K562 (cell line): Measurements from ENCODE around the gene KIR2DL4.
"Not testable (repeated sequence)": the region's sequence is repeated elsewhere in the genome, so short reads cannot be mapped to it uniquely, and the experiment has no call there.

Experiments
- ATF2 ChIP-seq: sonication (generic); formaldehyde crosslinking; IDR thresholded peaks from 2 replicates; pipeline ENCODE4 v1.8.1; 2022; ENCODE audit warnings: missing genetic modification reagents
- CBX1 ChIP-seq: sonication (generic); IDR thresholded peaks from 2 replicates; pipeline ENCODE4 v1.6.1; 2016; ENCODE audit warnings: antibody characterized with exemption, low read depth, mild to moderate bottlenecking
- CTCF ChIP-seq, 3 experiments: IDR thresholded peaks in 2 of 3; conservative IDR thresholded peaks in 1 of 3; 2 replicates each; pipeline ENCODE4 v1.5.1; 2011 to 2012; ENCODE audit warnings: low read length in 3 of 3, mild to moderate bottlenecking in 3 of 3, control low read depth in 2 of 3, improper control_type of control experiment in 1 of 3, inconsistent platforms in 1 of 3, low read depth in 1 of 3, mixed read lengths in 1 of 3, moderate library complexity in 1 of 3; ENCODE audit not compliant: insufficient read depth in 2 of 3
- EP300 ChIP-seq: IDR thresholded peaks from 2 replicates; pipeline ENCODE4 v1.6.1; 2012; ENCODE audit warnings: low read length, improper control_type of control experiment
- HOMEZ ChIP-seq: fragments of 250-450 bp; sonication (Bioruptor Pico); IDR thresholded peaks from 2 replicates; pipeline ENCODE4 v1.4.0; 2020; ENCODE audit warnings: mild to moderate bottlenecking, moderate library complexity
- MEF2A ChIP-seq: IDR thresholded peaks from 2 replicates; pipeline ENCODE4 v1.6.1; 2011; ENCODE audit warnings: low read depth, mild to moderate bottlenecking, low read length, moderate library complexity; ENCODE audit not compliant: control insufficient read depth
- PATZ1 ChIP-seq: fragments of 250-450 bp; sonication (Bioruptor Pico); IDR thresholded peaks from 2 replicates; pipeline ENCODE4 v1.5.0; 2020; ENCODE audit warnings: mild to moderate bottlenecking, borderline replicate concordance
- SP1 ChIP-seq: sonication (generic); formaldehyde crosslinking; IDR thresholded peaks from 2 replicates; pipeline ENCODE4 v1.8.1; 2022; ENCODE audit warnings: mild to moderate bottlenecking, missing genetic modification reagents
- SREBF1 ChIP-seq: fragments of 150-350 bp; IDR thresholded peaks from 2 replicates; pipeline ENCODE4 v1.6.1; 2014; ENCODE audit warnings: antibody characterized with exemption, low read depth, low read length, borderline replicate concordance
- TARDBP ChIP-seq: fragments of 450-650 bp; IDR thresholded peaks from 2 replicates; pipeline ENCODE4 v1.6.1; 2016
- USF1 ChIP-seq: sonication (generic); formaldehyde crosslinking; IDR thresholded peaks from 2 replicates; pipeline ENCODE4 v1.9.0; 2022; ENCODE audit warnings: mild to moderate bottlenecking, missing genetic modification reagents
- ZNF146 ChIP-seq: IDR thresholded peaks from one replicate; pipeline ENCODE4 v1.6.1; 2018; ENCODE audit warnings: missing compliant biosample characterization; ENCODE audit not compliant: unreplicated experiment
- ZNF639 ChIP-seq, 2 experiments: fragments of 200-800 bp in 1 of 2; sonication (Bioruptor generic) in 1 of 2; sonication (generic) in 1 of 2; formaldehyde crosslinking in 1 of 2; IDR thresholded peaks in 1 of 2; conservative IDR thresholded peaks in 1 of 2; 2 replicates each; pipeline versions ENCODE4 v1.5.0 to v1.6.1; 2016 to 2020; ENCODE audit warnings: missing compliant biosample characterization in 1 of 2, missing genetic modification characterization in 1 of 2, missing genetic modification reagents in 1 of 2

GRCh38 chr19:54835126-54835525, 31.7 kb downstream of the KIR2DL4 start:
- not testable (repeated sequence) for TF ChIP-seq HOMEZ (CRISPR knock-in tag); TARDBP; EP300; CTCF (IDR thresholded peaks at IDR 0.05 in 2 of 3, conservative IDR thresholded peaks at IDR 0.05 in 1 of 3; ENCODE audit: insufficient read depth in 2 of 3, low read depth in 1 of 3, low read length in 3 of 3); SREBF1; ATF2 (CRISPR knock-in tag); SP1 (CRISPR knock-in tag); USF1 (CRISPR knock-in tag); CBX1; ZNF146 (CRISPR knock-in tag); ZNF639 (CRISPR knock-in tag; conservative IDR thresholded peaks at IDR 0.05 in 1 of 2, IDR thresholded peaks at IDR 0.05 in 1 of 2); PATZ1; MEF2A
